Keratinocyte (primary cell): ENCODE results near the gene RNF207. TPM values are rescaled to one million over a fixed set of nuclear protein-coding genes. Genes with fewer than 3 reads are reported as not detected.

Experiments
- DNase-seq: peaks from one replicate; pipeline ENCODE4 v3.0.0-alpha.2; 2011; ENCODE audit warnings: low read depth, missing footprints, low spot score
- FAIRE-seq: peaks from 2 replicates; lab custom pipeline; 2011; peaks lifted over from hg19 to GRCh38; lab: Jason Lieb, UNC
- H2AFZ ChIP-seq: 2 replicates; pipeline ENCODE4 v1.6.0; 2012; ENCODE audit warnings: low read length, control low read depth, inconsistent platforms; ENCODE audit not compliant: control insufficient read depth
- H3K27ac ChIP-seq: 2 replicates; pipeline ENCODE4 v1.5.1; 2011; ENCODE audit warnings: low read length; ENCODE audit not compliant: control insufficient read depth, insufficient read depth
- H3K27me3 ChIP-seq: 3 replicates; pipeline ENCODE4 v1.6.0; 2011; ENCODE audit warnings: low read length; ENCODE audit not compliant: control insufficient read depth, insufficient read depth; ENCODE audit errors: extremely low read depth
- H3K36me3 ChIP-seq, 2 experiments: 2 replicates in 1 of 2; 3 replicates in 1 of 2; pipeline ENCODE4 v1.5.1; 2011; ENCODE audit warnings: low read length in 2 of 2, mild to moderate bottlenecking in 1 of 2; ENCODE audit not compliant: control insufficient read depth in 2 of 2, insufficient read depth in 2 of 2; ENCODE audit errors: extremely low read depth in 1 of 2
- H3K4me1 ChIP-seq: 3 replicates; pipeline ENCODE4 v1.5.1; 2011; ENCODE audit warnings: low read length; ENCODE audit not compliant: control insufficient read depth, insufficient read depth; ENCODE audit errors: extremely low read depth
- H3K4me2 ChIP-seq: 3 replicates; pipeline ENCODE4 v1.6.0; 2011; ENCODE audit warnings: low read depth, low read length; ENCODE audit not compliant: control insufficient read depth, insufficient read depth; ENCODE audit errors: extremely low read depth
- H3K4me3 ChIP-seq, 3 experiments: fragments of 200-600 bp in 1 of 3; sonication (generic) in 1 of 3; 2 replicates in 2 of 3; 3 replicates in 1 of 3; pipeline ENCODE4 v1.5.1; 2011 to 2016; ENCODE audit warnings: low read length in 3 of 3, mild to moderate bottlenecking in 3 of 3, control low read depth in 2 of 3, inconsistent platforms in 1 of 3, low read depth in 1 of 3, mixed read lengths in 1 of 3, mixed run types in 1 of 3, moderate library complexity in 1 of 3; ENCODE audit not compliant: control insufficient read depth in 2 of 3, insufficient read depth in 2 of 3; ENCODE audit errors: extremely low read depth in 1 of 3
- H3K79me2 ChIP-seq: 2 replicates; pipeline ENCODE4 v1.6.0; 2012; ENCODE audit warnings: low read length; ENCODE audit not compliant: control insufficient read depth, insufficient read depth
- H3K9ac ChIP-seq: 3 replicates; pipeline ENCODE4 v1.6.0; 2011; ENCODE audit warnings: low read length; ENCODE audit not compliant: control insufficient read depth, insufficient read depth; ENCODE audit errors: extremely low read depth
- H3K9me1 ChIP-seq: 3 replicates; pipeline ENCODE4 v1.6.0; 2011; ENCODE audit warnings: low read length; ENCODE audit not compliant: control insufficient read depth, insufficient read depth; ENCODE audit errors: extremely low read depth
- H3K9me3 ChIP-seq: 2 replicates; pipeline ENCODE4 v1.5.1; 2012; ENCODE audit warnings: low read depth, low read length; ENCODE audit not compliant: control insufficient read depth
- H4K20me1 ChIP-seq: 3 replicates; pipeline ENCODE4 v1.6.0; 2011; ENCODE audit warnings: low read length; ENCODE audit not compliant: control insufficient read depth, insufficient read depth; ENCODE audit errors: extremely low read depth
- CTCF ChIP-seq, 3 experiments: IDR thresholded peaks in 1 of 3; conservative IDR thresholded peaks in 1 of 3; optimal IDR thresholded peaks in 1 of 3; 2 replicates in 2 of 3; 3 replicates in 1 of 3; pipeline versions ENCODE3 to v1.5.1; 2011; ENCODE audit warnings: low read length in 3 of 3, mild to moderate bottlenecking in 3 of 3, moderate library complexity in 2 of 3, control low read depth in 1 of 3, inconsistent platforms in 1 of 3; ENCODE audit not compliant: insufficient read depth in 2 of 3; ENCODE audit errors: extremely low read depth in 1 of 3
- EZH2 ChIP-seq: IDR thresholded peaks from one replicate; pipeline ENCODE4 v1.6.1; 2012; ENCODE audit warnings: inconsistent platforms, mild to moderate bottlenecking, low read length, moderate library complexity
- dilution Hi-C: fragments of 300-500 bp; cut with MboI; formaldehyde crosslinking; loops from one replicate; pipeline ENCODE4 v1.7.0; 2020; ENCODE audit warnings: low sequenced_read_pairs; ENCODE audit not compliant: extremely low pct_ligation_motif_present
- polyA plus RNA-seq, 5 experiments: library from polyadenylated mRNA; depleted of rRNA in 3 of 5; stranded (reverse) in 3 of 5; stranded (forward) in 1 of 5; unstranded in 1 of 5; fragments of >200 nt; gene quantifications; 1 replicate in 1 of 5; 2 replicates in 3 of 5; 3 replicates in 1 of 5; pipeline versions ENCODE4 v1.2.1 to v1.2.3, GENCODE V29; 2011 to 2012; ENCODE audit warnings: missing spikeins in 2 of 5, low read depth in 1 of 5, low replicate concordance in 1 of 5

Gene RNF207
- polyA plus RNA-seq, 1 donor (not counting 4 experiments of a cell fraction or from before 2014, with no cell fraction given), result 6.1 TPM

- dilution Hi-C loops, result no loop called here
- Histone ChIP-seq H3K4me2 (no peak overlapping the region), H3K4me1 (no peaks in the 10 kb centered on the region), H2AFZ (no peak overlapping the region), H3K36me3 (no peaks in the 10 kb centered on the region), H3K9me1 (no peaks in the 10 kb centered on the region), H4K20me1 (no peaks in the 10 kb centered on the region), H3K27me3 (peaks cover 36% of the 10 kb centered on the region), H3K79me2 (no peaks in the 10 kb centered on the region), H3K4me3 (no peak overlapping the region), H3K27ac (no peak overlapping the region), H3K9me3 (no peaks in the 10 kb centered on the region), H3K9ac (no peak overlapping the region)
- DNase-seq (no peak), FAIRE-seq (no peak)
- TF ChIP-seq EZH2, result no peak
- TF ChIP-seq CTCF (optimal IDR thresholded peaks at IDR 0.05 in 1 of 3, IDR thresholded peaks at IDR 0.05 in 1 of 3, conservative IDR thresholded peaks at IDR 0.05 in 1 of 3; ENCODE audit: extremely low read depth in 1 of 3, insufficient read depth in 2 of 3, low read length in 3 of 3), result no peak
Measured at GRCh38 chr1:6165027-6165426, 40.9 kb upstream of the RNF207 start.

- Histone ChIP-seq H4K20me1 (no peaks in the 10 kb centered on the region), H2AFZ (no peak overlapping the region), H3K36me3 (no peaks in the 10 kb centered on the region), H3K4me2 (no peak overlapping the region), H3K9me1 (no peaks in the 10 kb centered on the region), H3K9me3 (no peaks in the 10 kb centered on the region), H3K9ac (no peak overlapping the region), H3K27ac (no peak overlapping the region), H3K79me2 (no peaks in the 10 kb centered on the region), H3K4me1 (no peaks in the 10 kb centered on the region), H3K27me3 (peaks cover 37% of the 10 kb centered on the region), H3K4me3 (no peak overlapping the region)
- no peak for FAIRE-seq
- TF ChIP-seq EZH2 (no peak), CTCF (optimal IDR thresholded peaks at IDR 0.05 in 1 of 3, IDR thresholded peaks at IDR 0.05 in 1 of 3, conservative IDR thresholded peaks at IDR 0.05 in 1 of 3; ENCODE audit: extremely low read depth in 1 of 3, insufficient read depth in 2 of 3, low read length in 3 of 3) (no peak)
- DNase-seq, result no peak
- dilution Hi-C loops, result no loop called here
Measured at GRCh38 chr1:6165441-6165985, 40.4 kb upstream of the RNF207 start.
